ENCODE results near the gene GNAI3. TPM values are rescaled to one million over a fixed set of nuclear protein-coding genes. Genes with fewer than 3 reads are reported as not detected.

The GNAI3 gene
- polyA plus RNA-seq, 1 donor (not counting 4 experiments of a cell fraction or from before 2014, with no cell fraction given) = 14.1 TPM

- H3K27ac ChIP-seq (ENCODE audit: control insufficient read depth, insufficient read depth, low read length) = peak within 1 kb of the TSS; percentile 87
- peaks cover 24% of the 10 kb centered on the region for H3K4me1 ChIP-seq (ENCODE audit: control insufficient read depth, extremely low read depth, insufficient read depth, low read length)
- H3K4me3 ChIP-seq (ENCODE audit: control insufficient read depth in 2 of 3, extremely low read depth in 1 of 3, insufficient read depth in 2 of 3, low read depth in 1 of 3, low read length in 3 of 3) = peak within 1 kb of the TSS; percentile 66 to 95 (median 89)
- no peak for DNase-seq (ENCODE audit: low read depth, low spot score)
- H4K20me1 ChIP-seq (ENCODE audit: control insufficient read depth, extremely low read depth, insufficient read depth, low read length) = no peaks in the 10 kb centered on the region
- peaks cover 48% of the 10 kb centered on the region for H3K79me2 ChIP-seq (ENCODE audit: control insufficient read depth, insufficient read depth, low read length)
- no peaks in the 10 kb centered on the region for H3K9me1 ChIP-seq (ENCODE audit: control insufficient read depth, extremely low read depth, insufficient read depth, low read length)
- dilution Hi-C loops (cut with MboI; ENCODE audit: extremely low pct_ligation_motif_present, low sequenced_read_pairs) = no loop called here
- TF ChIP-seq EZH2 (IDR thresholded peaks at IDR 0.05; ENCODE audit: low read length) (no peak), CTCF (optimal IDR thresholded peaks at IDR 0.05 in 1 of 3, IDR thresholded peaks at IDR 0.05 in 1 of 3, conservative IDR thresholded peaks at IDR 0.05 in 1 of 3; ENCODE audit: extremely low read depth in 1 of 3, insufficient read depth in 2 of 3, low read length in 3 of 3) (no peak)
- peak within 1 kb of the TSS; percentile 89 for H2AFZ ChIP-seq (ENCODE audit: control insufficient read depth, low read length)
- H3K27me3 ChIP-seq (ENCODE audit: control insufficient read depth, extremely low read depth, insufficient read depth, low read length) = no peaks in the 10 kb centered on the region
- FAIRE-seq = no peak
- H3K9ac ChIP-seq (ENCODE audit: control insufficient read depth, extremely low read depth, insufficient read depth, low read length) = peak within 1 kb of the TSS; percentile 90
- peak within 1 kb of the TSS; percentile 99 for H3K4me2 ChIP-seq (ENCODE audit: control insufficient read depth, extremely low read depth, insufficient read depth, low read depth, low read length)
- H3K36me3 ChIP-seq (ENCODE audit: control insufficient read depth in 2 of 2, extremely low read depth in 1 of 2, insufficient read depth in 2 of 2, low read length in 2 of 2) = no peaks in the 10 kb centered on the region
- H3K9me3 ChIP-seq (ENCODE audit: control insufficient read depth, low read depth, low read length) = no peaks in the 10 kb centered on the region
Measured at GRCh38 chr1:109619576-109620400, 71.4 kb downstream of the GNAI3 start, which contains the start of the genes AMPD2 and GNAT2. AMPD2 (plus strand) TSS chr1:109619837; CDS start chr1:109621176, 1,339 bp downstream. GNAT2 (minus strand) TSS chr1:109619616; CDS start chr1:109612870, 6,746 bp downstream.

GRCh38 chr1:109620401-109620791, 72.0 kb downstream of the GNAI3 start:
- H3K4me1 ChIP-seq (ENCODE audit: control insufficient read depth, extremely low read depth, insufficient read depth, low read length) = peaks cover 24% of the 10 kb centered on the region
- dilution Hi-C loops (cut with MboI; ENCODE audit: extremely low pct_ligation_motif_present, low sequenced_read_pairs) = no loop called here
- H3K4me3 ChIP-seq (ENCODE audit: control insufficient read depth in 2 of 3, extremely low read depth in 1 of 3, insufficient read depth in 2 of 3, low read depth in 1 of 3, low read length in 3 of 3) = peak overlapping the region; percentile 66 to 95 (median 89)
- peak overlapping the region; percentile 90 for H3K9ac ChIP-seq (ENCODE audit: control insufficient read depth, extremely low read depth, insufficient read depth, low read length)
- no peaks in the 10 kb centered on the region for H3K36me3 ChIP-seq (ENCODE audit: control insufficient read depth in 2 of 2, extremely low read depth in 1 of 2, insufficient read depth in 2 of 2, low read length in 2 of 2)
- H2AFZ ChIP-seq (ENCODE audit: control insufficient read depth, low read length) = peak overlapping the region; percentile 89
- H3K9me1 ChIP-seq (ENCODE audit: control insufficient read depth, extremely low read depth, insufficient read depth, low read length) = no peaks in the 10 kb centered on the region
- no peak for DNase-seq (ENCODE audit: low read depth, low spot score)
- peak overlapping the region; percentile 99 for H3K4me2 ChIP-seq (ENCODE audit: control insufficient read depth, extremely low read depth, insufficient read depth, low read depth, low read length)
- peak overlapping the region; percentile 87 for H3K27ac ChIP-seq (ENCODE audit: control insufficient read depth, insufficient read depth, low read length)
- no peak for FAIRE-seq
- H3K27me3 ChIP-seq (ENCODE audit: control insufficient read depth, extremely low read depth, insufficient read depth, low read length) = no peaks in the 10 kb centered on the region
- no peak for TF ChIP-seq EZH2 (IDR thresholded peaks at IDR 0.05; ENCODE audit: low read length)
- no peak for TF ChIP-seq CTCF (optimal IDR thresholded peaks at IDR 0.05 in 1 of 3, IDR thresholded peaks at IDR 0.05 in 1 of 3, conservative IDR thresholded peaks at IDR 0.05 in 1 of 3; ENCODE audit: extremely low read depth in 1 of 3, insufficient read depth in 2 of 3, low read length in 3 of 3)
- peaks cover 50% of the 10 kb centered on the region for H3K79me2 ChIP-seq (ENCODE audit: control insufficient read depth, insufficient read depth, low read length)
- H4K20me1 ChIP-seq (ENCODE audit: control insufficient read depth, extremely low read depth, insufficient read depth, low read length) = no peaks in the 10 kb centered on the region
- H3K9me3 ChIP-seq (ENCODE audit: control insufficient read depth, low read depth, low read length) = no peaks in the 10 kb centered on the region
